DMS114 treated with DMSO at 0.1 percent for 48 hours (cell line): Measurements from ENCODE around the gene SGF29.
"Not testable (repeated sequence)": the region's sequence is repeated elsewhere in the genome, so short reads cannot be mapped to it uniquely, and the experiment has no call there.

Experiments used
- DNase-seq: peaks from one replicate; lab custom pipeline; 2025; ENCODE audit not compliant: unreplicated experiment; lab: John Stamatoyannopoulos, UW

SGF29 gene

GRCh38 chr16:28532940-28533647 is 20.6 kb upstream of the SGF29 start:
- DNase-seq, result no peak

- no peak for DNase-seq
Measured at GRCh38 chr16:28534542-28535373, 19.0 kb upstream of the SGF29 start.

- no peak for DNase-seq
Measured at GRCh38 chr16:28537076-28537475, 16.6 kb upstream of the SGF29 start.

- DNase-seq, result no peak
Measured at GRCh38 chr16:28537964-28538732, 15.6 kb upstream of the SGF29 start.

- no peak for DNase-seq
Measured at GRCh38 chr16:28538733-28539596, 14.8 kb upstream of the SGF29 start, which contains the start of gene NUPR1. Gene NUPR1 (minus strand): TSS chr16:28538974. CDS start chr16:28538907, 67 bp downstream.

- no peak for DNase-seq
Measured at GRCh38 chr16:28540346-28540745, 13.4 kb upstream of the SGF29 start.

GRCh38 chr16:28542646-28543045 is 11.1 kb upstream of the SGF29 start:
- DNase-seq, result no peak

- DNase-seq, result no peak
Measured at GRCh38 chr16:28543072-28543471, 10.6 kb upstream of the SGF29 start.

GRCh38 chr16:28544998-28545397 is 8.7 kb upstream of the SGF29 start:
- DNase-seq, result no peak

GRCh38 chr16:28545964-28546363 is 7.8 kb upstream of the SGF29 start:
- not testable (repeated sequence) for DNase-seq

- DNase-seq, result no peak
Measured at GRCh38 chr16:28546626-28547025, 7.1 kb upstream of the SGF29 start.

- no peak for DNase-seq
Measured at GRCh38 chr16:28548306-28548802, 5.4 kb upstream of the SGF29 start.

GRCh38 chr16:28549301-28549899 is 4.3 kb upstream of the SGF29 start:
- DNase-seq, result peak; percentile 28

- DNase-seq, result no peak
Measured at GRCh38 chr16:28554634-28555423, 1.1 kb downstream of the SGF29 start.

- DNase-seq, result no peak
Measured at GRCh38 chr16:28555561-28555960, 1.8 kb downstream of the SGF29 start.

- no peak for DNase-seq
Measured at GRCh38 chr16:28556914-28557320, 3.2 kb downstream of the SGF29 start.

GRCh38 chr16:28558456-28558855 is 4.7 kb downstream of the SGF29 start:
- no peak for DNase-seq

- DNase-seq, result no peak
Measured at GRCh38 chr16:28561557-28562187, 8.0 kb downstream of the SGF29 start.

- DNase-seq, result no peak
Measured at GRCh38 chr16:28562199-28562598, 8.5 kb downstream of the SGF29 start.
